Measurements from ENCODE around the gene PPP4R4.
A peak's percentile ranks its signal among the peaks of the same experiment; 100 is the strongest.
"Not testable (repeated sequence)": the region's sequence is repeated elsewhere in the genome, so short reads cannot be mapped to it uniquely, and the experiment has no call there.

Gene PPP4R4

DNA sequence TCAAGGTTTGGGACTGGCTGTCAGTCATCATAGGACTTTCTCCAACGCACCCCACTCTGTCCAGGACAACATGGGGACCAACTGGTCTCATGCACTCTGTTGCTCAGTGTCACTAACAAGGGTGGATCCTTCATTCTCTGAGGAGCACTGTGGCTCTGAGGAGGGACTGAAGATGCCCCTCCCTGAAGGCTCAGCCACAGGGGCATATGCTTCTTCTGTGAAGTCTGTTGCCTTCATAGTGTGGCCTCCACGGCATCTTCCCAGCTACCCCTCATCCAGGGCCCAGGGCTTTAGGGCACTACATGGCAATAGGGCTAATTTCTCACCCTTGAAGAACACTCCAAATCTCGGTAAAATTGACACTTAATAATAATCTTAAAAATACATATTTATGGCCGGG, 30.4 kb upstream of the PPP4R4 start:
- no peak for DNase-seq (ENCODE audit: low spot score)

DNA sequence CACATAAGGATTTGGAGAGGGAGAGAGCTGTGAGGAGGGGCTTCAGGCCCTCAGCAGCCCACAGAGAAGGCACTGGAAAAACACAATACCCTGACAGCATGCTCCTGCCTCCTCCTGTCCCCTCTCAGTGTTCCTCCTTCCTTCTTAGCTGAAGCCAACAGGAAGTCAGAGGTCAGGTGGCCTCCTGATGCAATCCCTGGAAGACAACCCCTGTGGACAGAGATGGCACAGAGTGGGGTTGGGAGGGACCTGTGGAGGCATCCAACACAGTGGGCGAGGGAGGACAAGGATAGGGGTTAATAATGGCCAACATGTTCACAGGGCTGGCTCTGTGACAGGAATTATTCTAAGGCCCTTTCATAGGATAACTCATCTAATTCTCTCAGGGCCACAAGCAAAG, 29.4 kb upstream of the PPP4R4 start:
- DNase-seq (ENCODE audit: low spot score), result no peak

DNA sequence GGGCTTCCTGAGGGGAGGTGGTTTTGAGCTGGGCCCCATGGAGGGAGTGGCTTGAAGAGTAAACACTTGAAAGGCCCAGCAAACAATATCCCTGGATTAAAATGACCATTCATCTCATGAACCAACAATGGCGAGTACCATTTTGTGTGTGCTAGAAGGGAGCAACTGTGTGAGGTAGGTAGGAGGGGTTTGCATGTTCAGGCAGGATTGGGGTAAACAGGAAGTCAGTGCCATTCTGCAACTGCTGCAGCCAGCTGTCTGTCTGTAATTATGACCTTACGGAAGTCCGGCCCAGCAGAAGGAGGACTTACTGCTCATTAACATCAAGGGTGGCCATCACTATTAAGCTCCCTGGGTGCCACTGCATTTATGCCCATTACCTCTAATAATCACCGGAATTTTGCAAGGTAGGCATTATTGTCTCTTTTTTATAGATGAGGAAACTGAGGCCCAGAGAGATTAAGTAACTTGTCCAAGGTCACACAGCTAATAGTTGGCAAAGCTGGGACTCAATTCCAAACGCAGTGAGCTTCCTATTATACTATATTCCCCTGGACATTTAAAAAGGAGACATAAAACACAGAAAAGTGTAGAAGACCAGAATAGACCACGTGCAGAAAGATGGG, 28.1 kb upstream of the PPP4R4 start:
- DNase-seq (ENCODE audit: low spot score), result no peak

DNA sequence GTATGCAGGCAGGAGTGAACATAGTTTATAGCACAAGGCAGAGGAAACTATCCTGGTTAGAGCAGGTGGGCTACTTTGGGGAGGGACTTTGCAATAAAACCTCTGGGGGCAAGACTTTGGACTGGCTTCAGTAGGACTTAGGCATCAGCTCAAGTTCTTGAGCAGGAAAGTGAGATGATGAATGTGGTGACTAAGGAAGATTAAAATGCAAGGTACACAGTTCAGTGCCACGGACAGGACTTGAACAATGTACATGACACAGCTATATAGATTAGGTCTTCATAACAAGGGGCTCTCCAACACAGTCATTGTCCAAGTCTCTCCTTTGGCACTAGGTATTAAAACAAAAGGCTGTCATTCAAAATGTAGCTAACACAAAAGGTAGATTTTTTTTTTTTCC, 21.4 kb upstream of the PPP4R4 start:
- no peak for DNase-seq (ENCODE audit: low spot score)

DNA sequence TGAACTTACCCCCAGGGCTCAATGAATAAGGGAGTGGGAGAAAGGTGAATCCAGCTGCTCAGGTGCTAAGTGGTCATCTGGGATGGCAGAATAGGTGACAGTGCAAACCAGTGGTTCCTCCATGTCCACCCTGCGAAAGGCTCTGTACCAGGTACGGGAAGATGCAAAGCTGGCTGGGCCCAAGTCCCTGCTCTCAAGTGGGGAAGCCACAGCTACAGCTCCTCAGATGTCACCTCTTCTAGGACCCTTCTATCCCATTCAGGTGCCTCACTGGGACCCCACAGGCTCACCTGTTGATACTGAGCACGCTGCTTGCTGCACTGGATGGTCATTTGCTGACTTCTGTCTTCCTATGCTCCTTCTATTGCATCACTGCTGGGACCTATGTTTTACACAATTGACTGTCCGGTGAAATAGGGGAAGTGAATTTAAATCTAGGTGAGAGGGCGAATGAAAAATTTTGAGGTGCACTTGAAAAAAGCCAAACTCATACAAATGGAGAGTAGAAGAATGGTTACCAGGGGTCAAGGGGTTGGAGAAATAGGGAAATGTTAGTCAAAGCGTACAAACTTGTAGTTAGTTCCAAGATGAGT, 20.3 kb upstream of the PPP4R4 start:
- no peak for DNase-seq (ENCODE audit: low spot score)

DNA sequence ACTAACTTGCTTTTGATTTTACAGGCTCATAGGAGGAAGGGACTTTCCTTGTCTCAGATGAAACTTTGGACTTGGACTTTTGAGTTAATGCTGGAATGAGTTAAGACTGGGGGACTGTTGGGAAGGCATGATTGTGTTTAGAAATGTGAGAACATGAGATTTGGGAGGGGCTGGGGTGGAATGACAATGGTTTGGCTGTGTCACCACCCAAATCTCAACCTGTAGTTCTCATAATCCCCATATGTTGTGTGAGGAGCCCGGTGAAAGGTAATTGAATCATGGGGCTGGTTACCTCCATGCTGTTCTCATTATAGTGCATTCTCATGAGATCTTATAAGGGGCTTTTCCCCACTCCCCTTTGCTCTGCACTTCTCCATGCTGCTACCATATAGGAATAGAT, 18.0 kb upstream of the PPP4R4 start:
- not testable (repeated sequence) for DNase-seq (ENCODE audit: low spot score)

DNA sequence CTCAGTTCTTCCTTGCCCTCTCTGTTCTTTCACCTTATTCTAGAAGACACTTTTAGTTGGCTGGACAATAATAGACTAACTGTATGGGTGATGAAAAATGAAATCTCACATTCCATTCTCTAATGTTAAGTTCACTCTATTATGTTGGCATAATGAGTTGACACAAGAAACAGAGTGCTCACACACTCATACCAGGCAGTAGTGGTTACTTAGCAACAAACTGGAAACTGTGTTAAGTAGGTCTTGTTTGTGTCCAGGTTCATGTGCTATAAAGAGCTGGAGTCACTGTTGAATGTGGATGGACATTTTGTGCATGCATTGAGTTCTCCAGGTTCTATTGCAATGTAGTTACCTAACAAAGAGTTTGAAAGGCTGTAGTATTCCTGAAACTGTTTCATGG, 16.9 kb upstream of the PPP4R4 start:
- DNase-seq (ENCODE audit: low spot score), result no peak

DNA sequence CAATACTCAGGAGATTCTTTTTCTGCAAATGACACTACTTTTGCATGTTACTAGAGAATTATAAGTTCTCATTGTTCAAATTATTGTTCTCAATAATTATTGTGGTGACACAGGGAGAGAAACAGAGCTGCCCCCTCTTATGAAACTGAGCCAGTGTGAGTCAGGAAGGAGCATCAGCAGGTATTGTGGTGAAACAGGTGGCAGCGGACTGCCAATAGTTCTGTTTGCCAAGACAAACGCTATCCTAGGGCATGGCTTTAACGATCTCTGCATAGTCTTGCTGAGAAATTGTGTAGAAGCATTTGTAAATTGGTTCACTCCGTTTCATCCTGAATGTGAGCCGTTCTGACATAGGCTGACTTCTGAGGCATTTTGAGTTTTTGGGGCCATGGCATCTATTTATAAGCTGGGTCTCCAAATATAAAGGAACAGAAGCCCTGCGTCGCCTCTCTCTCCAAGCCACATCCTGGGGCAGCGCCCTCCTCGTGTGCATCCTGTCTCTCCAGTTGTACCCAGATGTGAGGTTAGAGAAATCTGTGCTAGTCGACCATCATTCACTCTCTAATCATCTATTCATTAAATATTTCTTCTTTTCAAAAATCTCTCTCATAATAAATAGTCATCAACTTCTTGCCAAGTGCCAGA, 15.8 kb upstream of the PPP4R4 start:
- DNase-seq (ENCODE audit: low spot score), result no peak

DNA sequence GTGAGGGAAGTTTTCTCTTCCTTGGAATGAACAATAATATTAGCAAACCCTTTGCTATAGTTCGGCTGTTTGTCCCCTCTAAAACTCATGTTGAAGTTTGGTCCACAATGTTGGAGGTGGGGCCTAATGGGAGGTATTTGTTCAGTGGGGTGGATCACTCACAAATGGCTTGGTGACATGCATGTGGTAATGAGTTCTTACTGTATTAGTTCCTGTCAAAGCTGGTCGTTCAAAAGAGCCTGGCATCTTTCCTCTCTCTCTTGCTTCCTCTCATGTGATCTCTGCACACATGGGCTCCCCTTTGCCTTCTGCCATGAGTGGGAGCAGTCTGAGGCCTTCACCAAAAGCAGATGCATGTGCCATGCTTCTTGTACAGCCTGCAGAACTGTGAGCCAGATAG, 13.1 kb upstream of the PPP4R4 start:
- no peak for DNase-seq (ENCODE audit: low spot score)

DNA sequence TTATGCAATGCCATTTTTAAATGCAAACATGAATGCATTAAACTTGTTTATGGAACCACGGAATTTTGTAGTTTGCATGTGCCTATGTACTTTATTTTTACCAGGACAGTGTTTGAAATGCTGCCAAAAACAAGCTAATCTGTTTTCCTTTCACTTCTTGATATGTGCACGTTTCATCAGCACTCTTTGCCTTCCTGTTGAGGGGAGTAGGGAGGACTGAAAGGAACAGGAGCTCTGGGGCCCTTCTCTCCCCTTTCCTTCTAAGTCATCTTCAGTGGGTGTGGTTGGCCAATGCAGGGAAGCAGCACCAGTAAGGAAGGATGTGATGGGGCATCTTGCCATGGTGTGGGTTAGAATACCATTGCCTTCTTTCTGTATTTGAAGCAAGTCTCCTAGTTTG, 12.1 kb upstream of the PPP4R4 start:
- no peak for DNase-seq (ENCODE audit: low spot score)

DNA sequence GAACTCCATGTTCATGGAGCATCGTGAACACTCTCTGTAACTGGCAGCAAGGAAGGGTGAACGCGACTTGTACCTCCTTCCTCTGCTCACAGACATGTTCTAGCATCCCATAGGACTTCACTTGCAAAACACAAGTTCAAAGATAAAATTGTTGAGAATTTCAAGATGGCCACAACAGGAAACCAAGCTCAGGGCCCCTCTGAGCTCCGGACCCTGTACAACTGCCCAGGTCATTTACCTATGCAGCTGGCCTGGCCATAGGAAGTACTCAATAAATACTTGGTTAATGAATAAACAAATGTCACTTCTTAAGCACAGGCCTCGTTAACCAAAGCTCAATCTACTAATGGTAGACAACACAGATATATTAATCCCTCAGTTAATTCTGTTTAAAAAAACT, 11.7 kb upstream of the PPP4R4 start:
- no peak for DNase-seq (ENCODE audit: low spot score)

DNA sequence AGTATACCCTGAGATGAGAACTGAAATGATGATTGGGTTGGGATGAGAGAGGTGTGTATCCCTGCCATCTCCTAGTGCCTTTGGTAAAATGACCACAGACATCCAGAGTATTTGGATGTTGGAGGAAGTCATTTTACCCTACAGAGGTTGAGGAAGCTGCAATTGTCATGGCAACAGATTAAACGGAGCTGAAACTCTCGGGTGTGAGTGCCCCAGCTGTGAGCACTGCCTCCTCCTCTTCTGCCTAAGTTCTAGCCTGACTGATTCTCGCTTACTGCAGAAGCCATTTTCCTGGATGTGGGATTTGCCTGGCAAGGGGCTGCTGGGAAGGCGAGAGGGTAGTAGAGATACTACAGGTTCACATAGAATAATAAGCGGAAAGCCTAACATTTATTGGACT, 10.3 kb upstream of the PPP4R4 start:
- DNase-seq (ENCODE audit: low spot score), result no peak

DNA sequence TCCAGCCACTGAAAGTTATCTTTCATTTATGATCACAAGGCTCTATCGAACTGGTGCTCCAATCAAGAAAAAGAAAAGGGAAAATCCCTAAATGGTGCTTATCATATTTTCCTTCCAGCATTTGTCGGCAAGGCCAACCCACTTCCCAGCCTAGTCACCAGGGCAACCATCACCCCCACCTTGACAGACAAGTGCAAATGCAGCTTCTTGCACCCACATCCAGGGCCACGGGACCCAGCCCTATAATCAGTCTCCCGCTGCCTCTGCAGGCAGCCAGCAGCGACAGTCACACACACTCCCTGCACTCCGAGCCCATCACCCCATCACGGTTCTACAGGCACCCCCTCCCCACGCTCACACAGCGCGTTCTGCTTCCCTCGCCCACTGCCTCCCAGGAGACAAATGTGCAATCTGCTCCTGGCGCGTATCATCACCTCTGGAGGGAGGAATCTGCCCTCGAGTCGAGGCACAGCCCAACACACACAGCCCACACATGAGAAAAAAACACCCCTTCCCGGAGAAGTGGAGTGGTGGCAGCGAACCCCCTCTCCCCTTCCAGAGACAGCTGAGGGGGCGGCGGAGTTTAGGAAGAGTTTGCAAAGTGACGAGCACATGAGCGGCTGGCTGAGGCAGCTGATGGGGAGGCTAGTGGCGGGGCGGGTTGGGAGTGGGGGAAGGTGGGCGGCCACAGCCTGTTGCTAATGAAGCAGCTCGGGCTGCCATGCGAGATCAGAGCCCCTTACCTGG, 9.3 kb upstream of the PPP4R4 start:
- no peak for DNase-seq (ENCODE audit: low spot score)

DNA sequence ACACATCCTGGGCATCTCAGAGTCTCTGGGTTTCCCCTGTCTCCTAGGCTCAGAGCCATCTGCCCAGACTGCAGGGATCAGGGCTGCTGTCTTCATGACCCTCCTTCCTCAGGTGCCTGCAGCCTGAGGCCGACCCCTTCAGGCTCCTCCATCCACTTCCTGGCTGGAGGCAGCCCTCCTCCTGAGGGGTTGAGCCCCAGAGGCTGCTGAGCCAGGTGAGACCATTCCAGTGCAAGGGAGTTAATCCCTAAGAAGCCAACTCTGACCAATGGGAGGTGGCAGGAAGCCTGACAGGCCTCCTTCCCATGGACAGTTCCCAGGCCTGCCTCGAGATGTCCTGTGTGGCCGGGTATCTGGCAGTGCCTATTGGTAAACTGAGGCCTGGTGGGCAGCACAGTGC, 8.4 kb upstream of the PPP4R4 start:
- DNase-seq (ENCODE audit: low spot score), result no peak

DNA sequence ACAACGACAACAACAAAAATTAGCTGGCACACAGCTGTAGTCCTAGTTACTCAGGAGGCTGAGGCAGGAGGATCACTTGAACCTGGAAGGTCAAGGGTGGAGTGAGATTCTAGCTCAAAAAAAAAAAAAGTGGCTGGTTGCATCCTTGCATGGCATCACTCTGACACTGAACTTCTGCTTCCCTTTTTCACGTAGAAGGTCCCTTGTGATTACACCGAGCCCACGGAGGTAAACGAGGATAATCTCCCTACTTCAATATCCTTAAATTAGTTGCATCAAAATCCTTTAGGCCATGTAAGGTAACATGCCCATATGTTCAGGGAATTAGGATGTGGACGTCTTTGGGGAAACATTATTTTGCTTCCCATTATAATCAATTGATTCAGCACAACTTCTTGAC, 4.0 kb upstream of the PPP4R4 start:
- DNase-seq (ENCODE audit: low spot score), result no peak

DNA sequence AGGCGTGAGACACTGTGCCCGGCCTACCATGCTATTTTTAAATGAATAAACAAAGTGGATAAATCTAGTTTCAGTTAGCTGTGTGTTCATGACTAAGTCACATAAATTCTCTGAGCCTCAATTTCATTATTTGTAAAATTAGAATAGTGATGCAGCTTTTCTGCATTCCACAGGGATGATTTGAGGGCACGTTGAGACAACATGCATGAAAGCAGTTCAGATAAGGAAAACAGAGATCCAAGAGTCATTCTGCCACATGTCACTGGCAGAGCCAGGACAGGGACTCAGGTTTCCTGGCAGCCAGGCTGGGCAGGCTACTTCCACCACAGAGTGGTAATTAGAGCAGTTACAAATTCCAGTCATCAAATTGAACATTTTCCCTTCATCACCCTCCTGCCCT, 2.9 kb upstream of the PPP4R4 start:
- peak; percentile 21 for DNase-seq (ENCODE audit: low spot score)

DNA sequence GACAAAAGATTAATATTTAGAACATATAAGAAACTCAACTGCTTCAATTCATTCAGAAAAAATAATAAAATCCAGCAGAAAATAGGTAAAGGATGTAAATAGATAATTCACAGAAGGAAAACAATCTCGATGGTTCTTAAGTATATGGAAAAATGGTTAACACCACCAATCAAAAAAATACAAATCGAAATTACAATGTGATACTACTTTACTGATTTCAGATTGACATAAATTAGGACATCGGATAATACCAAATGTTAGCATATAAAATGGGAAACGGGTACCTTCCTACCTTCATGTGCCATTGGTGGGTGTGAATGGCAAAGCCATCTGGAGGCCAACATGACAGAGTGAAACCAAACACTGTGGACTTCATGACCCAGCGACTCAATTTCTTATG, 1.6 kb upstream of the PPP4R4 start:
- DNase-seq (ENCODE audit: low spot score), result no peak

DNA sequence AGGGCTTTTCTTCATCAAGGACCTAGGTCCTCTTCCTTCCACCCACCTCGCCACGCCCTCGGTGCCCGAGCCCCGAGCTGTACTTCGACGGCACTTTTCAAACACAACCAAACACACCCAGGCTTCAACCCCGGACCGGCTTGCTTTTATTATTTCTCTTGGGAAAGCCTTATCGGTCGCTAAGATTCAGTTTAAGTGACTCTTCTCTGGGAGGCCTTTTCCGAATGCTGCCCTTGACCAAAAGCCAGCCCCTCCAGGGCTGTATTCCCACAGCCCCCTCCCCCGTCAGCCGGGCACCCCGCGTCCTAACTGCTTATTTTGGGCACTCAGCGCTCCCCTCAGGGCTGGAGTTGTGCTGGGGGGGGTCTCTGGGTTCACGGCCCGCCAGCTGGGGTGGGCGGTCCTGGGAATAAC, 644 bp upstream of the PPP4R4 start:
- DNase-seq (ENCODE audit: low spot score), result no peak

DNA sequence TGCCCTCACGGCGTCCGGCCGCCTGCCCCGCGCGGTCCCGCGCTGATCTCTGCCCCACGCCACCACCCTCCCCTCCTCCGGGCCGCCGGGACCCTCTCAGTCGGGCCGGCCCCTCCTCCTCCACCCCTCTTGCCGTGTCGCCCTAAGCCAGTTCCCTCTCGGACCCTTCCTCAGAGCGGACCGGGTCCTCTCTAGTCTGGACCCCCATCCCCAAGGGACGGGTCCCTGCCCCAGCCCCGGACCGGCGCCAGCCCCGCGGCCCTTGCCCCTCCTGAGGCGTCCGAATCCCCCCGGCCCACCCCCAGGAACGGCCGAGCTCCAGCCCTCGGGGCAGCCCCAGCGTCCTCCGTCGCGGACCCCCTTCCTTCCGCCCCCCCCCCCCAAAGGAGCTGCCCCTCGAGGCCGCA, 485 bp downstream of the PPP4R4 start:
- DNase-seq (ENCODE audit: low spot score), result no peak

DNA sequence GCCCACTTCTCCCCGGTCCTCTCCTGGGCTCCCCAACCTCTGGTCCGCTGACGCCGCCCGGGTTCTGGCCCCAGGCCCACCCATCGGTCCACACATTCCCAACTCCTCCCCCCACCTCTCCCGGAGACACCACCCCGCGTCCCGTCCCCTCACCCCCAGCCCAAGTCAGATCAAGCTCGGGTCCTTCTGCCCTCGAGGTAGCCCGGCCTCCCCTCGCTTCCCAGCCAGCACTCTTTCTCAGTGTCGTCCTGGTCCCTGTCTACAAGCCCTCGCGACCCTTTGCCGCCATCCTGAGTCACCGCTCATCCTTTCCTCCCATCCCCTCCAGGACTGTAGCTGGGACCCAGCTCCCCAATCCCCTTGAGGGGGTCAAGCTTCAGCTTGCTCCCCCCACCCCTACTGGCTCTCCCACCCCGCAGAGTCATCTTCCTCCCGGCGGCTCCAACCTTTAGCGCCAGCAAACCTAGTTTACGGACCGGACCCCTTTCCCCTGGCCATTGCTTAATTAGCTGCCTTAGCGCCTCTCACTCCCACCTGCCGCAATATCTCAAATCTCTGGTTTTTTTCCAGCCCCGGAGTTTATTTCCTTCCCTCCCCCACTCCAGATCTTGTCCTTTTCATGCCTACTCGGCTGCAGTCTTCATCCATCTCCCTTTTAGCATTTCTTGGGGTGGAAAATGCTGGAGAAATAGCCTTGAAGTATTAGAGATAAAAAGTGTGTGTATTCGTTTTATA, 1.1 kb downstream of the PPP4R4 start:
- no peak for DNase-seq (ENCODE audit: low spot score)

DNA sequence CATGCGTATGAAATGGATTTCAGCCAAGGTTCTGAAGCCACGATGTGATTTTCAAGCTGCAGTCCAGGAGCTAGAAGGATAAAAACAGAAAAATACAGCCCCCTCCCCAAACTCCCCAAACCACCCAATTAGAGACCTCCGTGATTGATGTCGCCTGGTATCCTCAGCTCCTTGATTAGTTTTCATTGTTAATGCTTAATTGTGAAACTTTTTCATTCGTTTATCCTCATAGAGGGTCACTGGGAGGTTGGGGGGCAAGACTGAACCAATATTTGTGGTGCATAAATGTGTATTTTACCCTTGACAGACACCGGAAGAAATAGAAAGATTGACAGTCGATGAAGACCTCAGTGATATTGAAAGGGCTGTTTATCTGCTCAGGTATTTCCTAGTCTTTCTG, 1.6 kb downstream of the PPP4R4 start:
- DNase-seq (ENCODE audit: low spot score), result no peak

DNA sequence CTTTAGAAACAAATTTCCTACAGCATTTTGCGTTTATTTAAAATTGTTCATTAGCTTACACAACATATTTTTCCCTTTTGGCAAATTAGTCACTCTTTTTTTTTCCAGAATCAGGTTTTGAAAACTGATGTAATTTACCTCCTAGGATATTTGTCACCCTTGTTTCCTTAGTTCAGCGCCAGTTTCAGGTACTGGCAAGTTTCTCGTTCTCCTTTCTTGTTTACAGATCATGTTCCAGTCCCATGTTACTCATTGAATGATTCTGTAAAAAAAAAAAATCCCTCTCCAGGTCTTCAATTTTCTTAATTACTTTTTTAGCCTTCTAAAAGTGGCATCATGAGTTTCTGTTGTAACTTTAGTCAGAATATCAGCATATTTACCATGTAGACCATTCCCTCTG, 2.7 kb downstream of the PPP4R4 start:
- DNase-seq (ENCODE audit: low spot score), result no peak

DNA sequence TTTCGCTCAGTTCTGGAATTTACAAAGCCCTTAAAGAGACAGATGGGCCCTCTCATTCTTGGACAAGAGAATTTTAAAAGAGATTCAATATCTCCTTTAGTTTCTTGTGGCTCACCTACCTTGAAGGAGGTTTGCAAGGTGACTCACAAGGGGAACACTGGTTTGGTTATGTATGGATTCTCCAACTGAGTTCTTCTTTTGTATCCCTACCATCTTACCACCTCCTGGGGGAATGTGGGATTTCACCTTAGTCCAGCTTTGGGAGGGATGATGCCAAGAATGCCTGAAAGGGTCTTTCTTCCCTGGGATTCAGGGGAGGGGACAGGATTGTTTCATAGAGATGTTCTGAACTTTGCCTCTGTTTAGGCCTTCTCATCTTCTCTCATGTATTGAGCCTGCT, 3.7 kb downstream of the PPP4R4 start:
- no peak for DNase-seq (ENCODE audit: low spot score)

Measured in RKO (cell line).